OCI-LY1 (cell line): Measurements from ENCODE around the gene SUPT3H.
A peak's percentile ranks its signal among the peaks of the same experiment; 100 is the strongest.

Experiments
- H2AFZ ChIP-seq: fragments of 200-600 bp; sonication (generic), shearing (Covaris generic); 2 replicates; pipeline ENCODE4 v1.6.0; 2014; ENCODE audit warnings: antibody characterized with exemption, mild to moderate bottlenecking, low read length
- H3F3A ChIP-seq: fragments of 200-600 bp; sonication (generic), shearing (Covaris generic); 2 replicates; pipeline ENCODE4 v1.6.0; 2014; ENCODE audit warnings: mild to moderate bottlenecking, antibody characterized with exemption, low read length, moderate library complexity; ENCODE audit not compliant: insufficient read depth
- H3K27ac ChIP-seq: fragments of 200-600 bp; sonication (generic); 2 replicates; pipeline ENCODE4 v1.5.1; 2014; ENCODE audit warnings: low read length, mixed run types, mild to moderate bottlenecking, low read depth; ENCODE audit not compliant: poor library complexity, severe bottlenecking
- H3K27me3 ChIP-seq: fragments of 200-600 bp; sonication (generic); 2 replicates; pipeline ENCODE4 v1.6.0; 2014; ENCODE audit warnings: antibody characterized with exemption, mild to moderate bottlenecking, low read length, moderate library complexity; ENCODE audit not compliant: insufficient read depth
- H3K36me3 ChIP-seq: fragments of 200-600 bp; sonication (generic); 2 replicates; pipeline ENCODE4 v1.6.1; 2014; ENCODE audit warnings: mild to moderate bottlenecking, antibody characterized with exemption, low read length, moderate library complexity, mixed read lengths; ENCODE audit not compliant: insufficient read depth
- H3K4me1 ChIP-seq: fragments of 200-600 bp; sonication (generic); 2 replicates; pipeline ENCODE4 v1.5.1; 2014; ENCODE audit warnings: mild to moderate bottlenecking, low read length, moderate library complexity; ENCODE audit not compliant: insufficient read depth, severe bottlenecking
- H3K4me2 ChIP-seq: fragments of 200-600 bp; sonication (generic), shearing (Covaris generic); 2 replicates; pipeline ENCODE4 v1.6.1; 2014; ENCODE audit warnings: low read length
- H3K4me3 ChIP-seq: fragments of 200-600 bp; sonication (generic); 2 replicates; pipeline ENCODE4 v1.5.1; 2014; ENCODE audit warnings: low read length, low read depth, mild to moderate bottlenecking, mixed read lengths; ENCODE audit not compliant: poor library complexity, severe bottlenecking
- H3K79me2 ChIP-seq: fragments of 200-600 bp; shearing (Covaris generic); 2 replicates; pipeline ENCODE4 v1.6.1; 2016; ENCODE audit warnings: mixed run types, low read length, mixed read lengths; ENCODE audit not compliant: insufficient read depth
- H3K9ac ChIP-seq: fragments of 200-600 bp; sonication (generic), shearing (Covaris generic); 2 replicates; pipeline ENCODE4 v1.6.1; 2014; ENCODE audit warnings: mild to moderate bottlenecking, low read length, mixed read lengths
- H3K9me2 ChIP-seq: fragments of 200-600 bp; sonication (generic), shearing (Covaris generic); 2 replicates; pipeline ENCODE4 v1.6.1; 2014; ENCODE audit warnings: low read depth, mild to moderate bottlenecking, low read length, mixed read lengths
- H3K9me3 ChIP-seq: fragments of 200-600 bp; shearing (Covaris generic); 2 replicates; pipeline ENCODE4 v1.6.1; 2014; ENCODE audit warnings: low read length, mixed read lengths
- H4K20me1 ChIP-seq: fragments of 200-600 bp; sonication (generic), shearing (Covaris generic); 2 replicates; pipeline ENCODE4 v1.6.0; 2016; ENCODE audit warnings: mild to moderate bottlenecking, low read length; ENCODE audit not compliant: insufficient read depth
- CTCF ChIP-seq: fragments of 200-600 bp; sonication (generic), shearing (Covaris generic); IDR thresholded peaks from 2 replicates; pipeline ENCODE4 v1.5.1; 2017; ENCODE audit warnings: mild to moderate bottlenecking, antibody characterized with exemption, low read length, moderate library complexity, mixed read lengths
- EZH2 ChIP-seq: fragments of 200-600 bp; sonication (generic), shearing (Covaris generic); IDR thresholded peaks from 2 replicates; pipeline ENCODE4 v1.8.0; 2017; ENCODE audit warnings: borderline replicate concordance, mixed run types, mild to moderate bottlenecking, antibody characterized with exemption, low read length, moderate library complexity, mixed read lengths

The SUPT3H gene

GRCh38 chr6:45421709-45422502 lies 44.2 kb upstream of the SUPT3H start:
- Histone ChIP-seq H3K9ac (no peak overlapping the region), H3K36me3 (no peaks in the 10 kb centered on the region), H3K27ac (no peak overlapping the region), H2AFZ (no peak overlapping the region), H3K27me3 (peaks cover 8% of the 10 kb centered on the region), H3F3A (no peaks in the 10 kb centered on the region), H3K4me3 (peak overlapping the region; percentile 34), H3K4me1 (no peaks in the 10 kb centered on the region), H3K9me2 (no peaks in the 10 kb centered on the region), H3K79me2 (no peaks in the 10 kb centered on the region), H3K4me2 (peak overlapping the region; percentile 44; the same call in 1 of the 2 replicates), H4K20me1 (no peaks in the 10 kb centered on the region), H3K9me3 (no peaks in the 10 kb centered on the region)
- no peak for TF ChIP-seq CTCF

- Histone ChIP-seq H3K9ac (no peak overlapping the region), H3K9me3 (no peaks in the 10 kb centered on the region), H3K79me2 (no peaks in the 10 kb centered on the region), H3K4me3 (no peak overlapping the region), H3K9me2 (no peaks in the 10 kb centered on the region), H3K27ac (no peak overlapping the region), H4K20me1 (no peaks in the 10 kb centered on the region), H3K27me3 (peaks cover 8% of the 10 kb centered on the region), H2AFZ (no peak overlapping the region), H3K4me1 (no peaks in the 10 kb centered on the region), H3K36me3 (no peaks in the 10 kb centered on the region), H3F3A (no peaks in the 10 kb centered on the region), H3K4me2 (peak overlapping the region; percentile 44; the same call in 1 of the 2 replicates)
- no peak for TF ChIP-seq CTCF
- TF ChIP-seq EZH2, result no peak
Measured at GRCh38 chr6:45420909-45421708, 43.4 kb upstream of the SUPT3H start.

- Histone ChIP-seq H3K27me3 (peaks cover 5% of the 10 kb centered on the region), H3K9me2 (no peaks in the 10 kb centered on the region), H3K79me2 (no peaks in the 10 kb centered on the region), H2AFZ (no peak overlapping the region), H3K4me1 (no peaks in the 10 kb centered on the region), H4K20me1 (no peaks in the 10 kb centered on the region), H3F3A (no peaks in the 10 kb centered on the region), H3K36me3 (no peaks in the 10 kb centered on the region), H3K4me3 (no peak overlapping the region), H3K4me2 (no peak overlapping the region), H3K27ac (no peak overlapping the region), H3K9me3 (no peaks in the 10 kb centered on the region), H3K9ac (no peak overlapping the region)
- TF ChIP-seq CTCF, result no peak
- no peak for TF ChIP-seq EZH2
Measured at GRCh38 chr6:45420083-45420908, 42.6 kb upstream of the SUPT3H start.
